Astrocyte of the cerebellum (primary cell): ENCODE data around the gene MZB1.

Source experiments
- DNase-seq: peaks from one replicate; pipeline ENCODE4 v3.0.0-alpha.2; 2011; ENCODE audit warnings: low read depth
- H3K4me3 ChIP-seq: 2 replicates; pipeline ENCODE4 v1.5.1; 2011; ENCODE audit warnings: mild to moderate bottlenecking, low read depth, low read length, moderate library complexity
- CTCF ChIP-seq: IDR thresholded peaks from 2 replicates; pipeline ENCODE4 v1.5.1; 2012; ENCODE audit warnings: low read length, low read depth, moderate library complexity, mild to moderate bottlenecking; ENCODE audit errors: missing control alignments
- in situ Hi-C: cut with HindIII; loops from 2 replicates; pipeline ENCODE4 v1.10.0; 2017; ENCODE audit warnings: low sequenced_read_pairs

MZB1 gene

GRCh38 chr5:139397921-139398320 is 8.2 kb upstream of the MZB1 start:
- no peak for DNase-seq
- in situ Hi-C loops = no loop called here
- no peak for TF ChIP-seq CTCF
- no peak overlapping the region for H3K4me3 ChIP-seq

GRCh38 chr5:139396691-139397090 is 7.0 kb upstream of the MZB1 start:
- in situ Hi-C loops = no loop called here
- TF ChIP-seq CTCF = no peak
- no peak overlapping the region for H3K4me3 ChIP-seq
- DNase-seq = no peak

GRCh38 chr5:139395844-139396640 is 6.3 kb upstream of the MZB1 start:
- in situ Hi-C loops = no loop called here
- H3K4me3 ChIP-seq = no peak overlapping the region
- TF ChIP-seq CTCF = no peak
- DNase-seq = no peak

- H3K4me3 ChIP-seq = peak within 1 kb of the TSS; percentile 14
- in situ Hi-C loops = no loop called here
- no peak for TF ChIP-seq CTCF
- no peak for DNase-seq
These were observed 5.2 kb upstream of the MZB1 start, which contains the start of gene PROB1 for GRCh38 chr5:139394654-139395566. Gene PROB1 (minus strand): TSS chr5:139395104. CDS start chr5:139395081, 23 bp downstream.

GRCh38 chr5:139394123-139394653 is 4.5 kb upstream of the MZB1 start:
- peak overlapping the region; percentile 14 for H3K4me3 ChIP-seq
- DNase-seq = no peak
- peak; percentile 11 for TF ChIP-seq CTCF
- in situ Hi-C loops = no loop called here

GRCh38 chr5:139393497-139394122 is 3.9 kb upstream of the MZB1 start:
- in situ Hi-C loops = no loop called here
- DNase-seq = no peak
- TF ChIP-seq CTCF = no peak
- H3K4me3 ChIP-seq = peak overlapping the region; percentile 4
